B cell (primary cell): ENCODE measurements around the gene CHPT1. TPM values are rescaled to one million over a fixed set of nuclear protein-coding genes. Genes with fewer than 3 reads are reported as not detected.

ENCODE experiments used
- ATAC-seq: fragments of 200-7000 bp; cut with Tn5 transposase; one replicate; pipeline ENCODE4 v1.10.0; 2021; ENCODE audit warnings: low read depth, mild to moderate bottlenecking, moderate number of reproducible peaks, moderate library complexity
- CTCF ChIA-PET: fragments of 350-600 bp; sonication (Branson Sonifier 250); formaldehyde crosslinking; loops from one replicate; lab custom pipeline; 2021; ENCODE audit warnings: antibody characterized with exemption, inconsistent platforms; lab: Charles Lee
- POLR2A ChIA-PET: fragments of 350-600 bp; sonication (Branson Sonifier 250); formaldehyde crosslinking; loops from one replicate; lab custom pipeline; 2021; ENCODE audit warnings: antibody characterized with exemption; lab: Charles Lee
- DNase-seq: peaks from one replicate; pipeline ENCODE4 v3.0.0; 2013
- H2AFZ ChIP-seq: 2 replicates; pipeline ENCODE4 v1.6.1; 2012; ENCODE audit warnings: mild to moderate bottlenecking, low read depth, low read length; ENCODE audit not compliant: insufficient read depth, poor library complexity, severe bottlenecking
- H3K27ac ChIP-seq, 2 donors: 1 replicate in 1 of 2; 2 replicates in 1 of 2; pipeline ENCODE4 v1.5.1; 2012 to 2013; ENCODE audit warnings: low read length in 2 of 2, mild to moderate bottlenecking in 2 of 2, moderate library complexity in 1 of 2
- H3K27me3 ChIP-seq, 4 experiments: fragments of 200-600 bp in 1 of 4; sonication (generic) in 1 of 4; replicated peaks in 1 of 4; 1 replicate in 2 of 4; 2 replicates in 2 of 4; pipeline versions ENCODE4 v1.6.1 to v1.7.0; 2013 to 2016; ENCODE audit warnings: low read length in 3 of 4, mild to moderate bottlenecking in 2 of 4, mixed read lengths in 1 of 4, moderate library complexity in 1 of 4; ENCODE audit not compliant: insufficient read depth in 4 of 4, control insufficient read depth in 3 of 4; ENCODE audit errors: control extremely low read depth in 1 of 4
- H3K36me3 ChIP-seq, 2 experiments: replicated peaks in 1 of 2; 1 replicate in 1 of 2; 2 replicates in 1 of 2; pipeline versions ENCODE4 v1.6.1 to v1.7.1; 2013; ENCODE audit warnings: low read length in 1 of 2; ENCODE audit not compliant: insufficient read depth in 2 of 2, control insufficient read depth in 1 of 2; ENCODE audit errors: control extremely low read depth in 1 of 2, extremely low read depth in 1 of 2
- H3K4me1 ChIP-seq, 2 donors: fragments of 200-600 bp in 1 of 2; sonication (generic) in 1 of 2; 1 replicate in 1 of 2; 2 replicates in 1 of 2; pipeline versions ENCODE4 v1.5.1 to v1.6.1; 2013 to 2017; ENCODE audit warnings: low read length in 2 of 2; ENCODE audit not compliant: control insufficient read depth in 2 of 2, insufficient read depth in 2 of 2
- H3K4me2 ChIP-seq: replicated peaks from 2 replicates; pipeline ENCODE3; 2012; ENCODE audit warnings: mild to moderate bottlenecking, low read depth, low read length; ENCODE audit not compliant: poor library complexity, severe bottlenecking
- H3K4me3 ChIP-seq, 5 experiments: fragments of 200-600 bp in 1 of 5; sonication (generic) in 1 of 5; 1 replicate in 3 of 5; 2 replicates in 2 of 5; pipeline versions ENCODE4 v1.5.1 to v1.7.0; 2011 to 2016; ENCODE audit warnings: low read length in 4 of 5, mild to moderate bottlenecking in 4 of 5, low read depth in 2 of 5, control low read depth in 1 of 5, moderate library complexity in 1 of 5; ENCODE audit not compliant: insufficient read depth in 1 of 5; ENCODE audit errors: control extremely low read depth in 1 of 5, extremely low read depth in 1 of 5
- H3K79me2 ChIP-seq: fragments of 200-600 bp; sonication (generic); one replicate; pipeline ENCODE4 v1.6.0; 2016; ENCODE audit warnings: low read length; ENCODE audit not compliant: control insufficient read depth, insufficient read depth
- H3K9ac ChIP-seq: fragments of 200-600 bp; sonication (generic); 2 replicates; pipeline ENCODE4 v1.6.1; 2017; ENCODE audit warnings: mild to moderate bottlenecking, low read length, moderate library complexity
- H3K9me3 ChIP-seq, 3 donors: one replicate each; pipeline versions ENCODE4 v1.6.1 to v1.7.1; 2013; ENCODE audit warnings: low read length in 2 of 3; ENCODE audit not compliant: control insufficient read depth in 2 of 3, insufficient read depth in 1 of 3; ENCODE audit errors: control extremely low read depth in 1 of 3
- H4K20me1 ChIP-seq: 2 replicates; pipeline ENCODE4 v1.6.0; 2012; ENCODE audit warnings: mild to moderate bottlenecking, low read length; ENCODE audit not compliant: insufficient read depth, control insufficient read depth, poor library complexity, severe bottlenecking
- H3K27ac Mint-ChIP-seq: one replicate; pipeline ENCODE4 v1.8.0; 2021; ENCODE audit warnings: mixed read lengths
- H3K27me3 Mint-ChIP-seq: one replicate; pipeline ENCODE4 v1.8.0; 2021; ENCODE audit warnings: mixed read lengths
- H3K4me1 Mint-ChIP-seq: one replicate; pipeline ENCODE4 v1.8.0; 2021; ENCODE audit warnings: mixed read lengths
- H3K4me3 Mint-ChIP-seq: one replicate; pipeline ENCODE4 v1.8.0; 2021; ENCODE audit warnings: mixed read lengths
- H3K9me3 Mint-ChIP-seq: one replicate; pipeline ENCODE4 v1.8.0; 2022; ENCODE audit warnings: mixed read lengths; ENCODE audit not compliant: insufficient read depth
- CTCF ChIP-seq: fragments of 200-600 bp; IDR thresholded peaks from one replicate; pipeline ENCODE4 v1.8.0; 2022; ENCODE audit warnings: antibody characterized with exemption, mild to moderate bottlenecking
- EZH2 ChIP-seq: IDR thresholded peaks from 2 replicates; pipeline ENCODE4 v1.6.1; 2012; ENCODE audit warnings: borderline replicate concordance, low read depth, mild to moderate bottlenecking, moderate library complexity, low read length; ENCODE audit not compliant: insufficient read depth, poor library complexity, severe bottlenecking
- WGBS: methylation state at CpG from one replicate; pipeline ENCODE4 v1.1.5; 2013; ENCODE audit warnings: missing lambda C conversion rate; ENCODE audit not compliant: insufficient coverage; 5-methylcytosine and 5-hydroxymethylcytosine counted together
- intact Hi-C: fragments of 100-400 bp; cut with micrococcal nuclease; formaldehyde crosslinking; loops from one replicate; pipeline ENCODE4 v1.10.0; 2022
- polyA plus RNA-seq: library from polyadenylated mRNA; depleted of rRNA; stranded (reverse); fragments of >200 nt; gene quantifications from 2 replicates; pipeline ENCODE4 v1.2.3, GENCODE V29; 2012
- total RNA-seq, 2 donors: library from RNA; stranded (reverse); fragments of 120-200 nt in 1 of 2; gene quantifications; 1 replicate in 1 of 2; 2 replicates in 1 of 2; pipeline versions ENCODE4 v1.2.3 to v1.2.4, GENCODE V29; 2013 to 2022

Gene CHPT1
- total and polyA plus RNA-seq, 2 donors (not counting 1 experiment from before 2014, with no cell fraction given) = 46.9 to 215 TPM

- ATAC-seq = no peak
- Mint-ChIP-seq H3K9me3 (no peaks in the 10 kb centered on the region), H3K4me3 (no peak overlapping the region), H3K4me1 (peaks cover 43% of the 10 kb centered on the region), H3K27me3 (no peaks in the 10 kb centered on the region), H3K27ac (peak overlapping the region; percentile 21)
- no peak overlapping the region for H3K9ac ChIP-seq
- no peak overlapping the region for H3K4me2 ChIP-seq
- H4K20me1 ChIP-seq = no peaks in the 10 kb centered on the region
- no peak overlapping the region for H3K4me3 ChIP-seq
- no peaks in the 10 kb centered on the region for H3K27me3 ChIP-seq
- ChIA-PET POLR2A (interaction anchor here (0.6 kb wide), 1 partner anchor 13 kb away, joined by 14 read pairs; no protein-coding TSS in a partner anchor), CTCF (interaction anchor here (4.5 kb wide), 1 partner anchor 11 kb away, joined by 30 read pairs; no protein-coding TSS in a partner anchor)
- TF ChIP-seq CTCF (no peak), EZH2 (no peak)
- no peak overlapping the region for H3K27ac ChIP-seq
- peaks cover 21 to 31% of the 10 kb centered on the region in 2 experiments for H3K36me3 ChIP-seq
- 58% methylated on average over 4 of the region's 4 CpGs for WGBS
- H3K4me1 ChIP-seq = peaks cover 16 to 24% of the 10 kb centered on the region in 2 donors
- H3K9me3 ChIP-seq = no peaks in the 10 kb centered on the region
- no peak overlapping the region for H2AFZ ChIP-seq
- DNase-seq = no peak
- H3K79me2 ChIP-seq = no peaks in the 10 kb centered on the region
- intact Hi-C loops = loop anchor here (10.0 kb wide), 1 partner anchor 1695 kb away; no protein-coding TSS in a partner anchor
Observed at GRCh38 chr12:101749657-101750056, 52.2 kb downstream of the CHPT1 start.

GRCh38 chr12:101750152-101750551 lies 52.7 kb downstream of the CHPT1 start:
- Histone ChIP-seq H3K4me3 (no peak overlapping the region), H3K4me1 (peaks cover 13 to 19% of the 10 kb centered on the region in 2 donors), H3K79me2 (no peaks in the 10 kb centered on the region), H3K4me2 (no peak overlapping the region), H4K20me1 (no peaks in the 10 kb centered on the region), H3K27ac (no peak overlapping the region), H3K9me3 (no peaks in the 10 kb centered on the region), H3K9ac (no peak overlapping the region), H3K36me3 (peaks cover 21 to 31% of the 10 kb centered on the region in 2 experiments), H3K27me3 (no peaks in the 10 kb centered on the region), H2AFZ (no peak overlapping the region)
- ATAC-seq (no peak), DNase-seq (no peak)
- no CpG with 5 or more reads among the region's 4 CpGs for WGBS
- intact Hi-C loops = no loop called here
- no peaks in the 10 kb centered on the region for H3K27me3 Mint-ChIP-seq
- TF ChIP-seq EZH2 (no peak), CTCF (no peak)
- H3K9me3 Mint-ChIP-seq = no peaks in the 10 kb centered on the region
- no peak overlapping the region for H3K4me3 Mint-ChIP-seq
- POLR2A ChIA-PET = no interaction called here
- CTCF ChIA-PET = no interaction called here
- H3K27ac Mint-ChIP-seq = peak overlapping the region; percentile 48
- H3K4me1 Mint-ChIP-seq = peaks cover 38% of the 10 kb centered on the region
